GM12891 (cell line): Measurements from ENCODE around the gene ZMIZ2.

Experiments used
- POLR2A ChIP-seq: IDR thresholded peaks from 2 replicates; pipeline ENCODE4 v1.6.1; 2011; ENCODE audit warnings: low read depth, low read length, control low read depth
- POLR2AphosphoS5 ChIP-seq: IDR thresholded peaks from 2 replicates; pipeline ENCODE4 v1.6.1; 2011; ENCODE audit warnings: low read depth, low read length, control low read depth
- TAF1 ChIP-seq: IDR thresholded peaks from 2 replicates; pipeline ENCODE4 v1.6.1; 2011; ENCODE audit warnings: low read depth, low read length, control low read depth

GRCh38 chr7:44706788-44707557 is 41.7 kb upstream of the ZMIZ2 start:
- TF ChIP-seq TAF1 (no peak), POLR2AphosphoS5 (no peak), POLR2A (no peak)
